Tibial artery (tissue), 4 donors: ENCODE results near the gene GOLGA6A.

Experiments used
- DNase-seq, 2 donors: peaks; one replicate each; pipeline ENCODE4 v3.0.0-alpha.2; 2019
- H3K27ac ChIP-seq, 2 donors: fragments of 200-600 bp; sonication (generic) in 1 of 2; 1 replicate in 1 of 2; 2 replicates in 1 of 2; pipeline ENCODE4 v1.5.1; 2018 to 2019; ENCODE audit warnings: mild to moderate bottlenecking in 1 of 2
- H3K27me3 ChIP-seq, 2 donors: fragments of 200-600 bp; sonication (generic) in 1 of 2; one replicate each; pipeline versions ENCODE4 v1.5.1 to v1.6.0; 2016 to 2019
- H3K36me3 ChIP-seq, 3 donors: fragments of 200-600 bp; sonication (generic) in 2 of 3; one replicate each; pipeline ENCODE4 v1.5.1; 2016 to 2019; ENCODE audit warnings: mild to moderate bottlenecking in 2 of 3
- H3K4me1 ChIP-seq, 4 donors: fragments of 200-600 bp; sonication (generic) in 2 of 4; 1 replicate in 3 of 4; 2 replicates in 1 of 4; pipeline ENCODE4 v1.5.1; 2016 to 2019
- H3K4me3 ChIP-seq, 2 donors: fragments of 200-600 bp; sonication (generic) in 1 of 2; 1 replicate in 1 of 2; 2 replicates in 1 of 2; pipeline ENCODE4 v1.5.1; 2018 to 2019; ENCODE audit warnings: mild to moderate bottlenecking in 2 of 2
- H3K9me3 ChIP-seq, 3 donors: fragments of 200-600 bp; sonication (generic) in 1 of 3; one replicate each; pipeline ENCODE4 v1.5.1; 2016 to 2019
- intact Hi-C: fragments of 100-400 bp; cut with DNase I; formaldehyde crosslinking; loops from one replicate; pipeline ENCODE4 v1.15.0; 2023; ENCODE audit warnings: low total_unique reads
- TF ChIP-seq, protein P1 (sequence below), 2 experiments: fragments of 200-600 bp in 1 of 2; fragments of 450-650 bp in 1 of 2; IDR thresholded peaks; one replicate each; pipeline ENCODE4 v1.5.1; 2017 to 2019; ENCODE audit warnings: antibody characterized with exemption in 2 of 2, mild to moderate bottlenecking in 1 of 2, moderate library complexity in 1 of 2

GOLGA6A gene

DNA sequence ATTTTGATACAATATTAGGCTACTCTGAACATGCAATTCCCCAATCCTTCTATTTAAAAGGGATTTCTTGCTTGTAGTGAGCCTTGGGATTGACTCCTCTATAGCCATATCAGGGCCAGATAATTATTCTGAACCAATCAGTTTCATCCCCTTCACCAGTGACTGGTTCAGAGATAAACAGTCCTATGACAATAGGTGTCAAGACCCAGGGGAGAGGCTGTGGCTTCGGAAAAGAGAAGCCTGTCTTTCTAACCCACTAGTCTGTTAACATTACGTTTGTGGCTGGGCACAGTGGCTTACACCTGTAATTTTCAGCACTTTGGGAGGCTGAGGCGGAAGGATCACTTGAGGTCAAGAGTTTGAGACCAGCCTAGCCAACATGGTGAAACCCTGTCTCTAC, 41.8 kb upstream of the GOLGA6A start:
- H3K27me3 ChIP-seq: peaks cover 0 to 68% of the 10 kb centered on the region in 2 donors
- peaks cover 0 to 21% (median 16%) of the 10 kb centered on the region in 4 donors for H3K4me1 ChIP-seq
- DNase-seq: no peak
- intact Hi-C loops: loop anchor here (10.0 kb wide), 1 partner anchor 149 kb away; no protein-coding TSS in a partner anchor
- H3K27ac ChIP-seq: no peak overlapping the region
- no peak overlapping the region for H3K4me3 ChIP-seq
- H3K9me3 ChIP-seq: no peaks in the 10 kb centered on the region
- TF ChIP-seq, protein P1, sequence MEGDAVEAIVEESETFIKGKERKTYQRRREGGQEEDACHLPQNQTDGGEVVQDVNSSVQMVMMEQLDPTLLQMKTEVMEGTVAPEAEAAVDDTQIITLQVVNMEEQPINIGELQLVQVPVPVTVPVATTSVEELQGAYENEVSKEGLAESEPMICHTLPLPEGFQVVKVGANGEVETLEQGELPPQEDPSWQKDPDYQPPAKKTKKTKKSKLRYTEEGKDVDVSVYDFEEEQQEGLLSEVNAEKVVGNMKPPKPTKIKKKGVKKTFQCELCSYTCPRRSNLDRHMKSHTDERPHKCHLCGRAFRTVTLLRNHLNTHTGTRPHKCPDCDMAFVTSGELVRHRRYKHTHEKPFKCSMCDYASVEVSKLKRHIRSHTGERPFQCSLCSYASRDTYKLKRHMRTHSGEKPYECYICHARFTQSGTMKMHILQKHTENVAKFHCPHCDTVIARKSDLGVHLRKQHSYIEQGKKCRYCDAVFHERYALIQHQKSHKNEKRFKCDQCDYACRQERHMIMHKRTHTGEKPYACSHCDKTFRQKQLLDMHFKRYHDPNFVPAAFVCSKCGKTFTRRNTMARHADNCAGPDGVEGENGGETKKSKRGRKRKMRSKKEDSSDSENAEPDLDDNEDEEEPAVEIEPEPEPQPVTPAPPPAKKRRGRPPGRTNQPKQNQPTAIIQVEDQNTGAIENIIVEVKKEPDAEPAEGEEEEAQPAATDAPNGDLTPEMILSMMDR (IDR thresholded peaks at IDR 0.05): no peak
- no peaks in the 10 kb centered on the region for H3K36me3 ChIP-seq

- no peaks in the 10 kb centered on the region for H3K36me3 ChIP-seq
- H3K4me1 ChIP-seq: peaks cover 0 to 15% (median 12%) of the 10 kb centered on the region in 4 donors
- no peak overlapping the region for H3K27ac ChIP-seq
- H3K9me3 ChIP-seq: no peaks in the 10 kb centered on the region
- no peak overlapping the region for H3K4me3 ChIP-seq
- H3K27me3 ChIP-seq: peaks cover 0 to 63% of the 10 kb centered on the region in 2 donors
- intact Hi-C loops: loop anchor here (10.0 kb wide), 1 partner anchor 149 kb away; no protein-coding TSS in a partner anchor
- TF ChIP-seq, protein P1 (IDR thresholded peaks at IDR 0.05): no peak
- DNase-seq: no peak
Observed at GRCh38 chr15:74123658-74124057, 41.3 kb upstream of the GOLGA6A start.

- peaks cover 0 to 57% of the 10 kb centered on the region in 2 donors for H3K27me3 ChIP-seq
- peaks cover 0 to 10% (median 8%) of the 10 kb centered on the region in 4 donors for H3K4me1 ChIP-seq
- TF ChIP-seq, protein P1 (IDR thresholded peaks at IDR 0.05): no peak
- no peak overlapping the region for H3K4me3 ChIP-seq
- H3K27ac ChIP-seq: no peak overlapping the region
- no peaks in the 10 kb centered on the region for H3K9me3 ChIP-seq
- intact Hi-C loops: loop anchor here (10.0 kb wide), 1 partner anchor 148 kb away; no protein-coding TSS in a partner anchor
- no peaks in the 10 kb centered on the region for H3K36me3 ChIP-seq
- DNase-seq: no peak
Observed at GRCh38 chr15:74123131-74123429, 40.7 kb upstream of the GOLGA6A start.

DNA sequence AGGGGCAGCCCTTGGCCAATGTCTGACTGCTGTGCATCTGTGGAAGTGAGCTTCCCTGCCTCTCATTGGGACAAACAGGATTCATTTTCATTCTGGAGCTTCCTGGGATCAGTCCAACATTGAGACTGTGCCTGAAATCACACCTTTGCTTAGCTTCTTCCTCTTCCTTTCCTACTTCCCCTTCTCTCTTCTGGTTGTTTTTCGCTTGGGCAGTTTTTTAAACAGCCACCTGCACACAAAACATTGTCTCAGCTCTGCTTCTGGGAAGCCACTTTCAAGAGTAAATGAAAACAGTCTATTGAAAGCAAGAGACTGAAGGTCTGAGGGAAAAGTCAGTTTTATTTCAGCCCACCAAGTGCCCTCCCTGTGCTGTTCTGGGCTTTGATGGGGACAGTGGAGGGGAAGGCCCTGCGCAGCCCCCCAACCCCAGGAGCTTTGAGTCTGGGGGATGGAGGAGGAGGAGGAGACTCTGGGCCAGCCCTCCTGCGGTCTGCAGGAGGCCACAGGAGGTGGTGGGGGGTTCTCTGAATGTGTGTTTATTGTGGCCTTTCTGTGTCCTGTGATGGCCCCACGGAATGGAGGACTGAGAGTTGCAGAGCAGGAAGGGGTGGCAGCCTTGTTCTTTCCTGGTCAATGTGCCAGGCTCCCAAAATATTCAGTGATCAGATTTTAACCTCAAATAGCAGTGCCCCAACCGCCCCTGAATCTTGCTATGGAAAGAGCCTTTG, 40.2 kb upstream of the GOLGA6A start:
- TF ChIP-seq, protein P1 (IDR thresholded peaks at IDR 0.05): no peak
- H3K27ac ChIP-seq: no peak overlapping the region
- peaks cover 0 to 58% of the 10 kb centered on the region in 2 donors for H3K27me3 ChIP-seq
- no peak overlapping the region for H3K4me3 ChIP-seq
- H3K4me1 ChIP-seq: peaks cover 0 to 5% (median 3%) of the 10 kb centered on the region in 4 donors
- no peaks in the 10 kb centered on the region for H3K9me3 ChIP-seq
- no peaks in the 10 kb centered on the region for H3K36me3 ChIP-seq
- intact Hi-C loops: loop anchor here (10.0 kb wide), 1 partner anchor 148 kb away; no protein-coding TSS in a partner anchor
- no peak for DNase-seq

DNA sequence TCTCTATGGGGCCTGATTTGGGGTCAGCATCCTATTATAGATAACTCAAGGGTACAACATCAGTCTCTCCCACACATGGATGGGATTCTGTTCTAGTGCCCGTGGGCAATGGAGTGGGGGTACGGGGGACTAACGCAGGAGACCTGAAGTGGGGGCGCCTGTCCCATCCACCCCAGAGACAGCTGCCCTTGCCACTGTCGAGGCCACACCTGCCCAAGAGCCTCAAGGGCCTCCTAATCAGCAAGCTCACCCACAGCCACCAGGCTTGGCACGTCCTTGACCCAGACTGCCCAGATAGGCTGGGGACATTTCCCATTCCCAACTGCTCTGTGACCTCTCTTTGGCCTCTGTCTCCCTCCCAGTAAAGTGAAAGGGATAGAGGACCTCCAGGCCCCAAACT, 39.5 kb upstream of the GOLGA6A start:
- Histone ChIP-seq H3K36me3 (no peaks in the 10 kb centered on the region), H3K9me3 (no peaks in the 10 kb centered on the region), H3K4me3 (no peak overlapping the region), H3K27ac (no peak overlapping the region), H3K27me3 (peaks cover 0 to 56% of the 10 kb centered on the region in 2 donors), H3K4me1 (no peaks in the 10 kb centered on the region)
- TF ChIP-seq, protein P1 (IDR thresholded peaks at IDR 0.05): no peak
- no peak for DNase-seq
- intact Hi-C loops: loop anchor here (10.0 kb wide), 1 partner anchor 147 kb away; no protein-coding TSS in a partner anchor
